Astrocyte (in vitro differentiated cells and primary cell): ENCODE data around the gene TMEM116. TPM values are rescaled to one million over a fixed set of nuclear protein-coding genes. Genes with fewer than 3 reads are reported as not detected.

Experiments
- DNase-seq: peaks from one replicate; pipeline ENCODE4 v3.0.0-alpha.2; 2010; ENCODE audit warnings: low read depth
- FAIRE-seq: peaks from 2 replicates; lab custom pipeline; 2011; peaks lifted over from hg19 to GRCh38; lab: Jason Lieb, UNC
- H2AFZ ChIP-seq: 2 replicates; pipeline ENCODE4 v1.6.0; 2012; ENCODE audit warnings: low read depth, low read length, inconsistent platforms
- H3K27ac ChIP-seq: 2 replicates; pipeline ENCODE4 v1.5.1; 2011; ENCODE audit warnings: low read depth, low read length, inconsistent platforms
- H3K27me3 ChIP-seq: 2 replicates; pipeline ENCODE4 v1.6.0; 2011; ENCODE audit warnings: low read length, inconsistent platforms; ENCODE audit not compliant: insufficient read depth
- H3K36me3 ChIP-seq: 2 replicates; pipeline ENCODE4 v1.5.1; 2011; ENCODE audit warnings: low read length, inconsistent platforms; ENCODE audit not compliant: insufficient read depth
- H3K4me1 ChIP-seq: 2 replicates; pipeline ENCODE4 v1.5.1; 2011; ENCODE audit warnings: low read length, inconsistent platforms; ENCODE audit not compliant: insufficient read depth
- H3K4me2 ChIP-seq: 2 replicates; pipeline ENCODE4 v1.6.0; 2012; ENCODE audit warnings: low read length, inconsistent platforms
- H3K4me3 ChIP-seq: 2 replicates; pipeline ENCODE4 v1.5.1; 2011; ENCODE audit warnings: low read depth, mild to moderate bottlenecking, low read length, inconsistent platforms; ENCODE audit not compliant: insufficient read depth
- H3K79me2 ChIP-seq: 2 replicates; pipeline ENCODE4 v1.6.0; 2012; ENCODE audit warnings: mild to moderate bottlenecking, low read length, inconsistent platforms; ENCODE audit not compliant: insufficient read depth
- H3K9ac ChIP-seq: 2 replicates; pipeline ENCODE4 v1.6.0; 2012; ENCODE audit warnings: mild to moderate bottlenecking, low read length, inconsistent platforms
- H3K9me3 ChIP-seq: 2 replicates; pipeline ENCODE4 v1.5.1; 2012; ENCODE audit warnings: low read depth, mild to moderate bottlenecking, low read length, inconsistent platforms; ENCODE audit not compliant: insufficient read depth
- H4K20me1 ChIP-seq: 2 replicates; pipeline ENCODE4 v1.6.0; 2012; ENCODE audit warnings: low read length, inconsistent platforms; ENCODE audit not compliant: insufficient read depth
- H3K27ac Mint-ChIP-seq: one replicate; pipeline ENCODE4 v1.8.0; 2021; ENCODE audit warnings: mild to moderate bottlenecking, mixed read lengths; ENCODE audit not compliant: unreplicated experiment
- H3K27me3 Mint-ChIP-seq: one replicate; pipeline ENCODE4 v1.8.0; 2021; ENCODE audit warnings: low read depth, mixed read lengths; ENCODE audit not compliant: unreplicated experiment
- H3K36me3 Mint-ChIP-seq: one replicate; pipeline ENCODE4 v1.8.0; 2021; ENCODE audit warnings: low read depth, mixed read lengths; ENCODE audit not compliant: unreplicated experiment
- H3K4me1 Mint-ChIP-seq: one replicate; pipeline ENCODE4 v1.8.0; 2021; ENCODE audit warnings: low read depth, mixed read lengths; ENCODE audit not compliant: unreplicated experiment
- H3K4me3 Mint-ChIP-seq: one replicate; pipeline ENCODE4 v1.8.0; 2021; ENCODE audit warnings: mild to moderate bottlenecking, moderate library complexity, mixed read lengths; ENCODE audit not compliant: unreplicated experiment
- H3K9me3 Mint-ChIP-seq: one replicate; pipeline ENCODE4 v1.8.0; 2021; ENCODE audit warnings: mild to moderate bottlenecking, mixed read lengths; ENCODE audit not compliant: unreplicated experiment
- EZH2 ChIP-seq: IDR thresholded peaks from 2 replicates; pipeline ENCODE4 v1.6.1; 2012; ENCODE audit warnings: mild to moderate bottlenecking, low read length, inconsistent platforms; ENCODE audit not compliant: insufficient read depth
- total RNA-seq: library from RNA; stranded (reverse); gene quantifications from 2 replicates; pipeline ENCODE4 v1.2.1, GENCODE V29; 2021
- TF ChIP-seq, protein P1 (sequence below): IDR thresholded peaks from 2 replicates; pipeline ENCODE4 v1.5.1; 2011; ENCODE audit warnings: low read depth, mild to moderate bottlenecking, inconsistent platforms, low read length, moderate library complexity; ENCODE audit not compliant: insufficient read depth

TMEM116 gene
- total RNA-seq, 1 donor from 2014 or later = 7.5 TPM

GRCh38 chr12:112018571-112019237 is 5.7 kb upstream of the TMEM116 start:
- Mint-ChIP-seq H3K9me3 (peaks cover 2% of the 10 kb centered on the region), H3K27me3 (no peaks in the 10 kb centered on the region), H3K27ac (no peak overlapping the region), H3K4me3 (no peak overlapping the region), H3K36me3 (peaks cover 17% of the 10 kb centered on the region), H3K4me1 (peaks cover 15% of the 10 kb centered on the region)
- Histone ChIP-seq H2AFZ (no peak overlapping the region), H3K9ac (peak overlapping the region; percentile 11), H4K20me1 (peaks cover 46% of the 10 kb centered on the region), H3K4me1 (peaks cover 18% of the 10 kb centered on the region), H3K4me2 (peak overlapping the region; percentile 49), H3K79me2 (peaks cover 78% of the 10 kb centered on the region), H3K36me3 (peaks cover 20% of the 10 kb centered on the region), H3K27ac (peak overlapping the region; percentile 52), H3K4me3 (no peak overlapping the region), H3K9me3 (no peaks in the 10 kb centered on the region), H3K27me3 (no peaks in the 10 kb centered on the region)
- TF ChIP-seq, protein P1, sequence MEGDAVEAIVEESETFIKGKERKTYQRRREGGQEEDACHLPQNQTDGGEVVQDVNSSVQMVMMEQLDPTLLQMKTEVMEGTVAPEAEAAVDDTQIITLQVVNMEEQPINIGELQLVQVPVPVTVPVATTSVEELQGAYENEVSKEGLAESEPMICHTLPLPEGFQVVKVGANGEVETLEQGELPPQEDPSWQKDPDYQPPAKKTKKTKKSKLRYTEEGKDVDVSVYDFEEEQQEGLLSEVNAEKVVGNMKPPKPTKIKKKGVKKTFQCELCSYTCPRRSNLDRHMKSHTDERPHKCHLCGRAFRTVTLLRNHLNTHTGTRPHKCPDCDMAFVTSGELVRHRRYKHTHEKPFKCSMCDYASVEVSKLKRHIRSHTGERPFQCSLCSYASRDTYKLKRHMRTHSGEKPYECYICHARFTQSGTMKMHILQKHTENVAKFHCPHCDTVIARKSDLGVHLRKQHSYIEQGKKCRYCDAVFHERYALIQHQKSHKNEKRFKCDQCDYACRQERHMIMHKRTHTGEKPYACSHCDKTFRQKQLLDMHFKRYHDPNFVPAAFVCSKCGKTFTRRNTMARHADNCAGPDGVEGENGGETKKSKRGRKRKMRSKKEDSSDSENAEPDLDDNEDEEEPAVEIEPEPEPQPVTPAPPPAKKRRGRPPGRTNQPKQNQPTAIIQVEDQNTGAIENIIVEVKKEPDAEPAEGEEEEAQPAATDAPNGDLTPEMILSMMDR = no peak
- TF ChIP-seq EZH2 = no peak
- FAIRE-seq (no peak), DNase-seq (peak; percentile 67)

DNA sequence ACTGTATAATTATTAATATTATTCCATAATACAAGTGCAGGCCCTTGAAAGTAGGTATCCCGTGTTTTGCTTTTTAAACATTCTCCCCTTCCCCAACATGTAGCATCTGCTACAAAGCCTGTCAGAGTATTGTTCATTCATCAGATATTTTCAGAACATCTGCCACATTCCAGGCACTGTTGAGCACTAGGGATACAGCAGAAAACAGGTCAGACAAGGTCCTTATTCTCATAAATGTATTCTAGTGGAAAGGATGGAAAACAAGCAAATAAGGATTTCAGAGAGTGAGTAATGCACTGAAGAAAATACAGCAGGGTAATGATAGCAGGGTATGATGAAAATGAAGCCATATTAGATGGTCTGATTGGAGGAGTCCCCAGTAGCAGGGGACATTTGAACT is 4.1 kb upstream of the TMEM116 start:
- H4K20me1 ChIP-seq = peaks cover 46% of the 10 kb centered on the region
- FAIRE-seq (no peak), DNase-seq (no peak)
- H3K4me1 ChIP-seq = peaks cover 18% of the 10 kb centered on the region
- no peaks in the 10 kb centered on the region for H3K27me3 ChIP-seq
- TF ChIP-seq, protein P1 = no peak
- TF ChIP-seq EZH2 = no peak
- H2AFZ ChIP-seq = no peak overlapping the region
- Mint-ChIP-seq H3K4me1 (peaks cover 17% of the 10 kb centered on the region), H3K27ac (no peak overlapping the region), H3K9me3 (peaks cover 3% of the 10 kb centered on the region), H3K4me3 (no peak overlapping the region), H3K27me3 (no peaks in the 10 kb centered on the region), H3K36me3 (peaks cover 17% of the 10 kb centered on the region)
- no peak overlapping the region for H3K4me3 ChIP-seq
- peaks cover 14% of the 10 kb centered on the region for H3K36me3 ChIP-seq
- H3K79me2 ChIP-seq = peaks cover 80% of the 10 kb centered on the region
- no peak overlapping the region for H3K9ac ChIP-seq
- no peak overlapping the region for H3K4me2 ChIP-seq
- no peaks in the 10 kb centered on the region for H3K9me3 ChIP-seq
- no peak overlapping the region for H3K27ac ChIP-seq

GRCh38 chr12:112015938-112016337 is 3.0 kb upstream of the TMEM116 start:
- Histone ChIP-seq H3K4me3 (no peak overlapping the region), H3K27ac (no peak overlapping the region), H4K20me1 (peaks cover 42% of the 10 kb centered on the region), H3K4me2 (no peak overlapping the region), H3K9ac (no peak overlapping the region), H3K79me2 (peaks cover 76% of the 10 kb centered on the region), H3K27me3 (no peaks in the 10 kb centered on the region), H3K36me3 (peaks cover 7% of the 10 kb centered on the region), H2AFZ (no peak overlapping the region), H3K4me1 (peaks cover 18% of the 10 kb centered on the region), H3K9me3 (no peaks in the 10 kb centered on the region)
- Mint-ChIP-seq H3K9me3 (peaks cover 5% of the 10 kb centered on the region), H3K27me3 (no peaks in the 10 kb centered on the region), H3K4me3 (peak overlapping the region; percentile 67), H3K27ac (no peak overlapping the region), H3K36me3 (peaks cover 16% of the 10 kb centered on the region), H3K4me1 (peaks cover 26% of the 10 kb centered on the region)
- TF ChIP-seq, protein P1 = no peak
- TF ChIP-seq EZH2 = no peak
- DNase-seq = no peak
- FAIRE-seq = no peak
